RCC 7860 (cell line): ENCODE data around the gene TMEM131.
A peak's percentile ranks its signal among the peaks of the same experiment; 100 is the strongest.

Source experiments
- DNase-seq: peaks from one replicate; pipeline ENCODE4 v3.0.0-alpha.2; 2015; ENCODE audit warnings: low spot score
- FAIRE-seq: peaks from 2 replicates; lab custom pipeline; 2012; peaks lifted over from hg19 to GRCh38; lab: Jason Lieb, UNC

TMEM131 gene

DNA sequence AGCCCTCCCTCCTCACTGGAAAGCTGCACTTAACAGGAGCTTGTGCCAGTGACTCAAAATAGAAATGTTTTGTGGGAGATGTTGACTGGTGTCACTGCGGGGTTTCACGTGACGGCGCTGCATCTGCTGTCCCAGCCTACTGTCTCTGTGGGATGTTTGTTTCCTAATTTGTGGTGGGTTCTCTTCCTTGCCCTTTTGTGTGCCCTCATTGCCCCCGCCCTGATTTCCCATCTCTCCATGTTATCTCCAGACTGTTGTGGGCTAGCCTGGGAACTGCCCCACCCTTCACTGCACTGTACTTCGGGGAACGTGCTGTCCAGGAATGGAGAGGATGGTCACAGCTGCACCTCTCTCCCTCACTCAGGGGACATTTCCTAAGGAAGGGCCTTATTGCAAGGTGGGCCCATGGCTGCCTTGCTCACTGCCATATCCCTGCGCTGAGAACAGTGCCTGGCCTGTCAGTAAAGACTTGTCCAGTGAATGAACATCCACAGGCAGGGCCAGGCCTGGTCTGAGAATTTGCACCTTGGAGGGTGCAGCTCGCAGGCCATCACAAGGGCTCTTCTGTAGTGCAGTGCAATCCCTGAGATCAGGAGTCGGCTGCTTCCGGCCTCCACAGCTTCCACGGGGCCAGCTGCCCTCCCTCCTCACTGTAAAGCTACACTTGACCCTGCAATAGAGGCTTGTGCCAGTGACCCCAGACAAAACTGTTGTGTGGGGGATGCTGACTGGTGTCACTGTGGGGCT is 264.3 kb downstream of the TMEM131 start:
- DNase-seq (no peak), FAIRE-seq (no peak)

DNA sequence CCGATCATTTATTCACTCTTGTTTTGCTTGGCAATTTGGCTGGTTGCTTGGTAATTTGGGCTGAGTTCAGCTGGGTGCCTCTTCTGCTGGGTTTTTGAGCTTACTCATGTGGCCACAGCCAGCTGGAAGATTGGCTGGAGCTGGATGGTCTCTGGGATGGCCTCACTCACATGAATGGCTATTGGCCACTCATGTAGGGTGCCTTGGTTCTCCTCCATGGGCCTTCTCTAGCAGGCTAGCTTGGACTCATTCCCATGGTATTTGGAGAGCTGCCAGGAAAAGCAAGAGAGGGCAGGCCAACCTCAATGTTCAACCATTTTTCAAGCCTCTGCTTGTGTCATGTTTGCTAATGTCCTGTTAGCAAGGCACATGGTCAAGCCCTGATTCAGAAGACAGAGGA is 265.5 kb downstream of the TMEM131 start:
- peak; percentile 46 for DNase-seq
- FAIRE-seq: no peak

DNA sequence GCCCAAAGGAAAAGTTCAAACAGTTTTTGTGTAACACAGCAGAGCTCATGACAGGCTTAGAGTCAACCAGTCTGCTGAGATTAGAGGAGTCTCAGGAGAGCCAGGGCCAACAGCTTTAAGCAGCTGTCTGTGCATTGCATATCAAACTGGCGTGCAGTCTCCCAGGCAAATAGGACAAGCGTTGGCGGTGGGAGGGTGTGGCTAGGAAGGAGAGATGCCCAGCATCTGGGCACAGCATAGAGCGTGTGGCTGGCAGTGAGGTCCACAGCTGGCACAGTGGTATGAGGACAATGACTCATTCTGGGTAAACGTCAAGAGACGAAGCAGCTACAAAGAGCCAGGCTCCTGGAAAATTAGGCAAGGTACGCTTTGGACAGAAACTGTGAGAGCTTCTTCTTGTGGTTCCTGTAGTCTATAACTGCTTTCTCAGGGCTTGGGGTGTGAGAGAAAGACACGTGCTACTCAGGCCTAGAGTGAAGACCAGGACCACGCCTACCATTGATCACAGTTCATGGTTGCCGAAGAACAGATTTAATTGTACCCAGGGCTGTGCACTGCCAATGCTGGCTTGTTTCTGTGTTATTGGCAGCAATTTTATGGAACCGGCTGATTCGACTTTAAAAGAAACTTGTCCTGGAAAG is 267.5 kb downstream of the TMEM131 start:
- FAIRE-seq: no peak
- no peak for DNase-seq

DNA sequence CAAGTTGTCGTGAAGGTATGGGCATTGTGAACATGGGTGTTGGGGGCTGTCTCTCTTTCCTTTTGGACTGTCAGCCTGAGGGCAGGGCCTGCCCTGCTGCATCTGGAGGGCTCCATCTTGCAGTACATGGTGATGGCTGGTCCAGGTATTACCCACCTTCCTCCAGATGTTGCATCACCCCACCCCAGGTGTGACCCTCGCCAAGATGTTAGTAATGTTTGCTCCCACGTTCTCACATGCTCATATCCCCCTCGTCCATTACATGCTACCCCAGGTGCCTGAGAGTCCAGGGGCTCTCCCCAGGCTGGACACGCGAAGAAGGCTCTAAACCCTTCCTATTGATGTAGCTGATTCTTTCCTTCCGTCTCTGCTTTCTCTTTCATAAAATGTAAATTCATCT is 268.5 kb downstream of the TMEM131 start:
- no peak for FAIRE-seq
- no peak for DNase-seq

DNA sequence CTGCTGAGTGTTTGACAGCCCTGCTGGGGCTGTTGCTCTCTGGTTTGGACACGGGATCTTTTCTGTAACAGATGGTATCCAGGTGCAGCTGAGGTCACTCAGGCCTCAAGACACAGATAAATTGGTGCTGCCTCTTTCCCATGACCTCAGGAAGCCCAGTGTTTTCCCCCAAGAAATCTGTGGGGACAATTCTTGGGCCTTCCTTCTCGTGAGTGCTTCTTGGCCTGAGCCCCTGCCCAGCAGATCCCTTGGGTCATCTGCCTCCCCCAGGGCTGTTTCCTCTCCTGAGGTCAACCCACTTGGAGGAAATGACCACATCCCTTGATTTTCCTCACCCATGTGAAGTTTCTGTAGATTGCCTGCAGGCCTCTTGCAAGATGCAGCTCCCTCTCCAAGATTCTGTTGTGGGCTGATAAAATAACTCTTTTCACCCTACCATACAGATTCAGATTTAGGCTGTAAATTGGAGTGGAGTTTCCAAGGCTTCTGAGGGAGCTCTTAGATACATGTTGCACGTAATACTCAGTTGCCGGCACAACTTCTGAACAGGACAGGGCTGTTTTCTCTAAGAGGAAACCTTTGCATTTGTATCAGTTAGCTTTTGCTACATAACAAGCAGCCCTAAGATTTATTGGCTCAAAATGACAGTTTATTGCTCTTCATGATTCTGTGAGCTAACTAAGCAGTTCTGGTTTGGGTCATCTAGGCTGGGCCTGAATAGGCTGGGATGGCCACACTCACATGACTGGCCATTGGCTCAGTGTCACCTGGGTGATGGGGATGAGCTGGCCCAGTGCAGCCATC is 269.3 kb downstream of the TMEM131 start:
- no peak for DNase-seq

DNA sequence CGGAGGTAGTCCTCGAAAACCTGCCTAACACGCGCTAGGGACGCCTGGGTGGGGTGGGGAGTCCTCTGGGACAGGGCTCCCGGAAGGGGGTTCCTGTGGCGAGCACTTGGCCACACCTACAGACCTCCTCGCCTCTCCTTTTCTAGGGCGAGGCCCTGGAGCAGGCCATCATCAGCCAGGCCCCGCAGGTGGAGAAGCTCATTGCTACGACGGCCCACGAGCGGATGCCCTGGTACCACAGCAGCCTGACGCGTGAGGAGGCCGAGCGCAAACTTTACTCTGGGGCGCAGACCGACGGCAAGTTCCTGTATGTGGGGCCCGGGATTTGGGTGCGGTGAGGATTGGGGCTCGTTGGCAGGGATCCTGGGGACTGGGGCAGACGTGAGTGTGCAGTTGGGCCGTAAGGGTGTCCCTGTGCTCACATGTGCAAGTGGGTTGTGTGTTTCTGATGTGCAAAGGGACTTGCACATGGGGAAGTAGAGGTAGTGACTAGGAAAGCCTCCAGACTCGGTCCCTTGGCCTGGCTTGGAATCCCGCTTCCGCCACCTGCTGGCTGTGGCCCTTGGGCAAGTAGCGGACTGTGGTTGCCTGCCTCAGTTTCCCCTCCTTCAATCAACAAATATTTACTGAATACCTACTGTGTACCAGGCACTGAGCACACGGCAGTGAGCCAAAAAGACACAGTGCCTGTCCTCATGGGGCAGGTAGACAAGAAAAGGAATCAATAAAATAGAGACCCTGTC is 270.6 kb downstream of the TMEM131 start:
- DNase-seq: no peak
- no peak for FAIRE-seq

More for the DNA sequence above, 269.3 kb downstream of the TMEM131 start:
- FAIRE-seq: no peak

DNA sequence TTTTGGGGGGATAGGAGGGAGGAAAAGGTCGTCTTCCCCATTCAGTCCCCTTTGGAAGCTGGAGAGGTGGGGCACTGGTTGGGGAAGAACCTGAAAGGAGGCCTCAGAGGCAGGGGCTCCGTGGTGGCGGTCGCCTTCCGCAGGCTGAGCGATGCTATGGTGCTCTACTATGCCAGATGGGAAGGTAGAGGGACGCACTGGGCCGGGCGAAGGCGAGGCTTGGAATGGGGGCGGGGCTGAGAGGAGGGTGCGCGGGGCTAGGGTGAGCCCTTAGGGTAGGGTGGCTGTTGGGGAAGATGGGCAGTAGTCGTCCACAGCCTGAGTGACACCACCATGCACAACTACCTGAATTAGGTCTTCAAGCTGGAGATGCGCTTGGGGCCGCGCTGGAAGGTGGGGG is 271.2 kb downstream of the TMEM131 start:
- FAIRE-seq: no peak

DNA sequence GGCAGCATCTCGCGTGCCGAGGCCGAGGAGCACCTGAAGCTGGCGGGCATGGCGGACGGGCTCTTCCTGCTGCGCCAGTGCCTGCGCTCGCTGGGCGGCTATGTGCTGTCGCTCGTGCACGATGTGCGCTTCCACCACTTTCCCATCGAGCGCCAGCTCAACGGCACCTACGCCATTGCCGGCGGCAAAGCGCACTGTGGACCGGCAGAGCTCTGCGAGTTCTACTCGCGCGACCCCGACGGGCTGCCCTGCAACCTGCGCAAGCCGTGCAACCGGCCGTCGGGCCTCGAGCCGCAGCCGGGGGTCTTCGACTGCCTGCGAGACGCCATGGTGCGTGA is 271.7 kb downstream of the TMEM131 start:
- FAIRE-seq: no peak
- DNase-seq: no peak

More for the DNA sequence above, 271.2 kb downstream of the TMEM131 start:
- no peak for DNase-seq

DNA sequence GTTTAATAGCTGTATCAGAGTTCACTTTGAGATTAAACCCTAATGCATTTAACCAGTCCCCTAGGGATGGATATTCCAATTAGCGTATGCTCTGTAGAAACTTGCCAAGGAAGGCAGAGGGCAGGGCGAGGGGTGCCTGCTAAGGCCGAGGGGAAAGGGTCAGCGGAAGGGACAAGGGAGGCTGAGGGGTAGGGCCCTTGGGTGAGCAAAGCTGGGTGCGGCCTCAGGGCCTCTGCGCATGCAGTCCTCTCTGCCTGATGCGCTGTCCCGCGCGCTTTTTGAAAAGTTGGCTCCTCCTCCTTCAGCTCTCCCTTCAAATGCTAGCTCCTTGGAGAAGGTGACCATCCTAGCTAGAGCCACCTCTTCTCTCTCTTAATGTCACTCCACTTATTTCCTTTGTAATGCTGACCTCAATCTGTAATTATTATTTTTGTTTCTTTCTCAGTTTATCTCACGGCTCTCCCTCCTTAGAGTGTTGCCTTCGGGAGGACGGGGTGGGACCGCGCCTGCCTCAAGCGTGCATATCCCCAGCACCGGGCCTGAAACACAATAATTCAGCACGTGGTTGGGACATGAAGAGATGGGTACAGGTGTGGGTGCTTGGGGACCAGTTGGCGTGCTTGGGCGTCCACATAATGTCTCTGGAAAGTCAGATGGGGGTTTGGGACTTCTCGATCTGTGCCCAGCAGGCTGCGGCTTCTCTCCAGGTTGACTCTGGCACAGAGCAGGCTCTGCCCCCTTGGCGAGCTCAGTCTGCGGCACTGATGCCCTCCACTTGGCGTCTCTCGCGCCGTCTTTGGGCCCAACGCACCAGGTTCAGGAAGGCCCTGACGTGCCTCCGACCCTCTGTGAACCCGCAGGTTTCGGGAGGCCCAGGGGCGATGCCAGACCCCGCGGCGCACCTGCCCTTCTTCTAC is 272.3 kb downstream of the TMEM131 start:
- no peak for DNase-seq
- no peak for FAIRE-seq

DNA sequence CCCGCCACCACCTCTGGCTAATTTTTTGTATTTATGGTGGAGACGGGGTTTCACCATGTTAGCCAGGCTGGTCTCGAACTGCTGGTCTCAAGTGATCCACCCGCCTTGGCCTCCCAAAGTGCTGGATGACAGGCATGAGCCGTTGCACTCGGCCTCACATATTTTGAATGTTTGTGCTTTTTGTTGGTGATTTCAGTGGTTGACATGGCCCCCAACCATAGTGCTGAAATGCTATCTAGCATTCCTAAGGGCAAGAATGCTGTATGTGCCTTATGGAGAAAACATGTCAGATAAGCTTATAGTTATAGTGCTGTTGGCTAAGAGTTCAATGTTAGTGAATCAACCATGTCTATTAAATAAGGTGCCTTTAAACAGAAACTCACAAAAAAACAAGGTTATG is 273.5 kb downstream of the TMEM131 start:
- no peak for FAIRE-seq

DNA sequence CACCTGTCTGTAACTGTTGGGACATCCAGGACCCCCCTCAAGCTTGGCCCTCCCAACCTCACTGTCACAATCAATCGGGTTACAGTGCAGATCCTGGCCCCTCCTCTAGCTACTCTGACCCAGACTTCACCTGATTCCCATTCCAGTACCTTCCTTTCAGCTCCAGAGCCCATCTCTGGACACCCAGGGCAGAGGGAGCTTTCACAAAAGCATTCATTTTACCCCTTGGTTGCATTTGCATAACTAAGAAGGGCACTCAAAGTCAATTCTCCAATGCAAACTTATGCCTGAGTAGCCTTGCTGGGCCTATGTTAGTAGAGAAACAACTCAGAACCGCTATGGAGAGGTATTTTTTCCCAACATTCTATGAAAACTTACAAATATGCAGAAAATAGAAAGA is 275.0 kb downstream of the TMEM131 start:
- DNase-seq: no peak
- FAIRE-seq: no peak

More for the DNA sequence above, 273.5 kb downstream of the TMEM131 start:
- no peak for DNase-seq

DNA sequence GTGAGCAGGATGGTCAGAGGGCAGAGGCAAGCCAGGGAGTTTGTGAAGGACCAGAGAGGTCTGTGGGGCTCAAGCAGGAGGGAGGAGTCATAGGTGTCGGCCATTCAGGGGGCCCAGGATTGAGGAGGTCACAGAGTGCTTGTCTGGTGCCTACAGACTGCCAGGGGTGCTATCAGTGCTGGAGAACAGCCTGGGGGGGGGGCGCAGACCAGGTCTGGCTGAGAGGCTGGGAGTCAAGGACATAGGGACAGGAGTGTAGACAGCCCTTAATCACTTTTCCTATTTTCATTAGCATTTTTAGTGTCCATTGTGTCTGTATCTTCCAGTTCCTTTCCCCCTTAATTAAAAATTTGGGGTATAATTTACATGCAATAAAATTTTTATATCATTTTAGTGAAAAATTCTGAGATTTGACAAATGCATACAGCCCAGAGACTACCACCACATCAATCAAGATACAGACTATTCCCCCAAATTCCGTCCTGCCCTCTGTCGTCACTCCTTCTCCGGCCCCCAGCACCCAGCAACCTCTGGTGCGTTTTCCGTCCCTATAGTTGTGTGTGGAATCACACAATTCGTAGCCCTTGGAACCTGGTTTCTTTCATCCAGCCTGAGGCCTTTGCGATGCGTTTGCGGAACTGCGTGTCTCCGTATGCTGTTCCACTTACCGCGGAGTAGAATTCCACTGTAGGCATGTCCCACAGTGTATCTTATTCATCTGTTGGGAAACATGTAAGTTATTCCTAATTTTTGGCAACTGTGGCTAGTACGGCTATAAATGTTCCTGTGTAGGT is 276.2 kb downstream of the TMEM131 start:
- no peak for FAIRE-seq
- no peak for DNase-seq

DNA sequence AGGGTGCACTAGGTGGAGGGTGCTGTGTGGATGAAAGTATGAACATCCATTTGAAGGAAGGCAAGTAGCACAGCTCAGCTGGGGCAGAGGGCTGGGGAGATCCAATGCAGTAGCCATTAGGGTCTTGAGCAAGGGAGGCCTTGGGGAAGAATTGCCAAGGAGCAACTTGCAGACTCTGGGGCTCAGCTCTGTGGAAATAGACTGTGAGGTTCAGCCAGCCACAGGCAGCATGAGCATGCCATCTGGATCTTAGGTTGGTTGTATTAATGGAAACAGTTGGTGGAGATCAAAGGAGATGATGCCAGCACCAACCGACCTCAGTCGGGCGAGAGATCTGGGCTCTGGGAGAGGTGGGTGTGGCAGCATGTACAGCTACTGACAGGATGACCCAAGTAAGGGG is 276.8 kb downstream of the TMEM131 start:
- DNase-seq (no peak), FAIRE-seq (no peak)

DNA sequence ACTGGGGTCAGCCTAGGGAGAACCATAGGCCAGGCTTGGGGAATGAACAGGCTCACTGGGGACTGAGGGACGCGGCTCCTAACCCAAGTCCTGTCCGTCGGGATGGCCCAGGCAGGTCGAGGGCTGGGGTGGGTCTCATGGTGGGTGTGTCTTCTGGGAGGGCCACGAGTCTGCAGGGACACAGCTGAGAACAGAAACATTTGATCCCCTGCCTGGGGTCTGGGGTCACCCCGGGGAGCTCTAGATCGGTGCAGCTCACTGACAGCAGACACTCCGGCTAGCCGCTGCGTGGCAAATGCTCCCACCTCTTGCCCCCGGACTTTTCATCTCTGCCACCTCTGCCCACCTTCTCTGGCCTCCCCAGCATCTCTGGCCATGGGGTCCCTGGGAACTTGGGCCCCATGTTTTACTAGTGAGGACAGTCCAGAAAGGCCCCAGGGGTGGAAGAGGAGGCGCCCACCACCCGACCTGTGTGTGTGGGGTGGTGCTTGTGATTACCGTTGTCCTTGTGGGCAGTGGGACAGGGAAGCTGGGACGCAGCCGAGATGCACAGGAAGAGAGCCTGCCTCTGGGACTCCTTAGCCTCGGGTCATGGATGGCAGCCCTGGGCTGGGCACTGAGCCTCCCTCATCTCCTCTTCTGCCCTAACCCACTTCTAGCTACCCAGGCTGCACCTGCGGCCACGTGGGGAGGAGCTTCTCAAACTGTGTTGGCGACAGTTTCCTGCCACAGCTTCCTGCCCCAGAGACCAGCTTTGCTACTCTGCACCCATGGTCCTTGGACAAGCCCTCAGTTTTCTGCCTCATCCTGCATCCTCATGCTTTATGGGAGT is 277.5 kb downstream of the TMEM131 start:
- no peak for FAIRE-seq
- no peak for DNase-seq

DNA sequence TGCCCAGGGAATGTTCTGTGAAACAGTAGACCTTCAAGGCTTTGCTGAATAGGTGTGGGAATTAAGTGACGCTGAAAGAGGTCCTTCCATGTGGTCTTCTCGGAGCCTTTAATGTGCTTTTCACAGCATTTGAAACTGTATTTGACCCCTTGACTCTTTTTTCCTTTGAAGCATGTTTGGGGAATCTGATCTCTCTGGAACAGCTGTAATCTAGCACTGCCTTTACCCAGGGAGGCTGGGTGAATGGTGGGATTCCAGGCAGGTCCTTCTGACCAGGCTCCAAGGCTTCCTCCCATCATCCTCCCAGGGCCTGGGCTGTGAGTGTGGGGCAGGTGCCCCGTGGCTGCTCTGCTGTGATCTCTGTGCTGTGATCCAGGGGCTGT is 278.1 kb downstream of the TMEM131 start:
- no peak for FAIRE-seq
- no peak for DNase-seq

DNA sequence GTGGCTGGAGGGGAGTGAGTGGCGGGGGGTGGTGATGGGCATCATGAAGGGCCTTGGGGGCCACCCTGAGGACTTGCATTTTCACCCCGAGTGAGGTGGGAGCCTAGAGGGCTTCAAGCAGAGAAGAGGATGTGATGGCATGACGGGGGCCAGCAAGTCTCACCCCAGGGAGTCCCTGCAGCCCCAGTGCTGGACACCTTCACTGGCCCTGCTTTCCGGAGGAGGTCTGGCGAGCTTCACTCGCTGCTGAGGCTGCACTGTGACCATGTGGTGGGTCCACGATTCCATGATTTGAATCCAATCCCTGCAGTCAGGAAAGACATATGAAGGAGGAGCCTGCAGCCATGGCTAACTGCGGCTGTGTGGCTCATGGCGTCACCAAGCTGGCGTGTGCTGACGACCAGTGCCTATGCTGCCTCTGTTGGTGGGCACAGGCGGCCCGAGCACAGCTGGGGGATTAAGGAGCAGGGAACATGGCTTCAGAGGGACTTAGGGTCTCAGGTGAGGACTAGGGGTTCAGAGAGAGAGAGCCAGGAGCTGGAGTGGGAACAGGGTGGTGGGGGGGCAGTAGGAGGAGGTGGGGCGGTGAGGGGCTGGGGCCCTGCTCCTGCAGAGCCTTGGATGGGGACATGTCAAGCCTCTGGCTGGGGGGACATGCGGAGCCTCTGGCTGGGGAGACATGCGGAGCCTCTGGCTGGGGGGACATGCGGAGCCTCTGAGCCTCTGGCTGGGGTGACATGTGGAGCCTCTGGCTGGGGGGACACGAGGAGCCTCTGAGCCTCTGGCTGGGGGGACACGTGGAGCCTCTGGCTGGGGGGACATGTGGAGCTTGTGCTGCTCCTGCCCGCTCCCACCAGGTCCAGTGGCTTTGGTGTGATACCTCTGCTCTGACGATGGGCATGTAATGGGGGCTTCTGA is 278.8 kb downstream of the TMEM131 start:
- DNase-seq (no peak), FAIRE-seq (no peak)

DNA sequence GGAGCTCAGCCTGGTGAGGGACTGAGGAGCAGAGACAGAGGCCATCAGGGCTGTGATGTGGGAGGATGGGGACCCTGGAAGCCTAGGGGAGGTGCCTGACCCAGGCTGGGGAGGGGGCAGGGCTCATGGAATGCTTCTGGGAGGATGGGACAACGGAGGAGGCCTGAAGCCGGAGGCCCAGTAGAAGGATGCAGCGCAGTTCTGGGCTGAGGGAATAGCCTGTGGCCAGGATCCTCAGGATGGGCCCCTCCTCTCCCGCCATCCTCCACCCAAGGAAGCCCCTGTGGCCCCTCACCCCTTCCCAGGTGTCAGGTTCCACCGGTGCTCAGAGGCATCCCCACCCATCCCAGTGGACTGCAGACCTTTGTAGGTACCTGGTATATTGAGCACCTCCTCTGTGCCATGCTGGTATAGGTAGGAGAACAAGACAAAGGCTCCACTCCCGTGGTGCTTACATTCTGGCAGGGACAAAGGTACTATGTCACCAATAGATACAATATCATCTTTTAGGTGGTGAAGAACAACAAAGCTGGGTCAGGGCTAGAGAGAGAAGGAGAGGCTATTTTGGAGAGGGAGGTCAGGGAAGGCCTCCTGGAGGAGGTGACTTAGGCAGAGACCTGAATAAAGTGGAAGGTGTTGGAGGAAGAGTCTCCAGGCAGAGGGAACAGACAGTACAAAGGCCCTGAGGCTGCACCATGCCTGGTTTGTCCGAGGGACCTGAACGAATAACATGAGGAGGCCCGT is 279.6 kb downstream of the TMEM131 start:
- no peak for FAIRE-seq
- DNase-seq: no peak
